SK-MEL-5 (cell line): Measurements from ENCODE around the gene RNF130. TPM values are rescaled to one million over a fixed set of nuclear protein-coding genes. Genes with fewer than 3 reads are reported as not detected.
"Not testable (repeated sequence)": the region's sequence is repeated elsewhere in the genome, so short reads cannot be mapped to it uniquely, and the experiment has no call there.

Source experiments
- DNase-seq: peaks from one replicate; pipeline ENCODE4 v3.0.0-alpha.2; 2016; ENCODE audit warnings: low read depth, low spot score
- in situ Hi-C: cut with HindIII; loops from 2 replicates; pipeline ENCODE4 v1.10.0; 2016; ENCODE audit warnings: low sequenced_read_pairs, high pct_unique_total_duplicates, low pct_unique_long_range_greater_than_20kb
- total RNA-seq: library from RNA; depleted of rRNA; stranded (reverse); fragments of >200 nt; shearing (Covaris generic); gene quantifications from 2 replicates; pipeline ENCODE4 v1.2.3, GENCODE V29; 2014

The RNF130 gene
- total RNA-seq, 1 experiment from 2014 or later, result 106 TPM

GRCh38 chr5:180009581-180009980, 62.0 kb downstream of the RNF130 start:
- DNase-seq, result no peak
- in situ Hi-C loops, result no loop called here

- in situ Hi-C loops, result no loop called here
- DNase-seq, result no peak
Measured at GRCh38 chr5:180008433-180008832, 63.1 kb downstream of the RNF130 start.

GRCh38 chr5:180007582-180007981, 64.0 kb downstream of the RNF130 start:
- in situ Hi-C loops, result no loop called here
- DNase-seq, result no peak

- in situ Hi-C loops, result no loop called here
- DNase-seq, result peak; percentile 69
Measured at GRCh38 chr5:180006141-180006540, 65.4 kb downstream of the RNF130 start.

GRCh38 chr5:180003127-180003526, 68.4 kb downstream of the RNF130 start:
- in situ Hi-C loops, result no loop called here

GRCh38 chr5:180001742-180002141, 69.8 kb downstream of the RNF130 start:
- in situ Hi-C loops, result no loop called here
- no peak for DNase-seq

More at GRCh38 chr5:180003127-180003526, 68.4 kb downstream of the RNF130 start:
- DNase-seq, result no peak

GRCh38 chr5:180001136-180001535, 70.4 kb downstream of the RNF130 start:
- in situ Hi-C loops, result no loop called here
- no peak for DNase-seq

- in situ Hi-C loops, result no loop called here
- no peak for DNase-seq
Measured at GRCh38 chr5:179998485-179998884, 73.1 kb downstream of the RNF130 start.

- in situ Hi-C loops, result no loop called here
Measured at GRCh38 chr5:179994583-179995323, 76.8 kb downstream of the RNF130 start.

GRCh38 chr5:179992855-179993254, 78.7 kb downstream of the RNF130 start:
- in situ Hi-C loops, DNase-seq: not testable (repeated sequence)

More at GRCh38 chr5:179994583-179995323, 76.8 kb downstream of the RNF130 start:
- DNase-seq, result no peak

GRCh38 chr5:179991106-179991505, 80.5 kb downstream of the RNF130 start:
- in situ Hi-C loops, result no loop called here

GRCh38 chr5:179990525-179990924, 81.0 kb downstream of the RNF130 start:
- DNase-seq, in situ Hi-C loops: not testable (repeated sequence)

More at GRCh38 chr5:179991106-179991505, 80.5 kb downstream of the RNF130 start:
- DNase-seq, result no peak

GRCh38 chr5:179986328-179986727, 85.2 kb downstream of the RNF130 start:
- peak; percentile 61 for DNase-seq

GRCh38 chr5:179981636-179982035, 89.9 kb downstream of the RNF130 start:
- no peak for DNase-seq
- in situ Hi-C loops, result no loop called here

More at GRCh38 chr5:179986328-179986727, 85.2 kb downstream of the RNF130 start:
- in situ Hi-C loops, result no loop called here

- in situ Hi-C loops, result no loop called here
- no peak for DNase-seq
Measured at GRCh38 chr5:179980767-179981166, 90.8 kb downstream of the RNF130 start.

GRCh38 chr5:179978792-179979191, 92.8 kb downstream of the RNF130 start:
- in situ Hi-C loops, result no loop called here

GRCh38 chr5:179975713-179976134, 95.8 kb downstream of the RNF130 start:
- in situ Hi-C loops, result no loop called here

More at GRCh38 chr5:179978792-179979191, 92.8 kb downstream of the RNF130 start:
- no peak for DNase-seq

GRCh38 chr5:179974946-179975712, 96.4 kb downstream of the RNF130 start:
- in situ Hi-C loops, result no loop called here
- peak; percentile 33 for DNase-seq

More at GRCh38 chr5:179975713-179976134, 95.8 kb downstream of the RNF130 start:
- no peak for DNase-seq
